ENCODE results near the gene DNTT. TPM values are rescaled to one million over a fixed set of nuclear protein-coding genes. Genes with fewer than 3 reads are reported as not detected.
A peak's percentile ranks its signal among the peaks of the same experiment; 100 is the strongest.

The DNTT gene
- total and polyA plus RNA-seq, 2 of the 13 experiments (the other 11 are each of a cell fraction or from before 2014, with no cell fraction given), result not detected

DNA sequence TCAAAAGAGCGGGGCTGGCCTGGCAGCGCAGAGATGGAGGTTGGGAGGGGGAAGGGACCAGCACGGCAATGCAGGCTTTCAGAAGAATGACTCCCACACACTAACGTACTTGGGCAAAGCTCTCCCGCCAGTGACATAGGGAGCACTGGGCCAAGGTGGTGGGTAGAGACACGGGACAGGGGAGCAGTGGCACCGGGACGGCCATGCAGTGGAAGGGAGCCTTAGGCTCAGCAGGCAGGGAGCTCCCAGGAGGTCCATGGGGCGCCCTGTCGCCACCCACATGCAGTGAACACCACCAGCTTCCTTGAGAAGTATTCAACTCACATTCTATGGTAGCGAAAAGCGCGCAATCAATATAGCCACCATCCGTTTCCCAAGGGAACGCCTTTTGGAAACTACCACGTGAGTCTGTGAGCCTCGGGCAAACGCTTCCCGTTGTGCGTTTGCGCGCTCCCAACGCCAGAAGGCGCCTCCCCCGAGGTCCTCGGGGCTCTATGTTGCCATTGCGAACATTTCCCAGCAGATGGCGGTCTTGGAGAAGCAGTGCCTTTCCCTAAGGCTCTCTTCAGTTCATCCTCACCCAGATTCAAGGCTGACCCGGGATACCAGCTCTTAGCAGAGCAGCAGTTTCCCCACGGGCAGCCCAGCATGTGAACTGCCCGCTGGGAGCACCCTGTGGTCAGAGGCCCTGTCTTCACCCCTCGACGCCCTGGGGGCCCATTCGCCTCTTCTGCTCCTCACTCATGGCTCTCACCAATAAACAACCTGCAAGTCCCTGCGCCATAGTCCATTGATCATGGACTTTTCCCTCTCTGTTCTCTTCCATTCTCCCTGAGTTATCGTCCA lies 71.0 kb downstream of the DNTT start (continued):
- TF ChIP-seq, protein P1, sequence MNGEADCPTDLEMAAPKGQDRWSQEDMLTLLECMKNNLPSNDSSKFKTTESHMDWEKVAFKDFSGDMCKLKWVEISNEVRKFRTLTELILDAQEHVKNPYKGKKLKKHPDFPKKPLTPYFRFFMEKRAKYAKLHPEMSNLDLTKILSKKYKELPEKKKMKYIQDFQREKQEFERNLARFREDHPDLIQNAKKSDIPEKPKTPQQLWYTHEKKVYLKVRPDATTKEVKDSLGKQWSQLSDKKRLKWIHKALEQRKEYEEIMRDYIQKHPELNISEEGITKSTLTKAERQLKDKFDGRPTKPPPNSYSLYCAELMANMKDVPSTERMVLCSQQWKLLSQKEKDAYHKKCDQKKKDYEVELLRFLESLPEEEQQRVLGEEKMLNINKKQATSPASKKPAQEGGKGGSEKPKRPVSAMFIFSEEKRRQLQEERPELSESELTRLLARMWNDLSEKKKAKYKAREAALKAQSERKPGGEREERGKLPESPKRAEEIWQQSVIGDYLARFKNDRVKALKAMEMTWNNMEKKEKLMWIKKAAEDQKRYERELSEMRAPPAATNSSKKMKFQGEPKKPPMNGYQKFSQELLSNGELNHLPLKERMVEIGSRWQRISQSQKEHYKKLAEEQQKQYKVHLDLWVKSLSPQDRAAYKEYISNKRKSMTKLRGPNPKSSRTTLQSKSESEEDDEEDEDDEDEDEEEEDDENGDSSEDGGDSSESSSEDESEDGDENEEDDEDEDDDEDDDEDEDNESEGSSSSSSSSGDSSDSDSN (CRISPR knock-in tag; IDR thresholded peaks at IDR 0.05), result no peak
- TF ChIP-seq, protein P2, sequence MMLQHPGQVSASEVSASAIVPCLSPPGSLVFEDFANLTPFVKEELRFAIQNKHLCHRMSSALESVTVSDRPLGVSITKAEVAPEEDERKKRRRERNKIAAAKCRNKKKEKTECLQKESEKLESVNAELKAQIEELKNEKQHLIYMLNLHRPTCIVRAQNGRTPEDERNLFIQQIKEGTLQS (CRISPR knock-in tag; IDR thresholded peaks at IDR 0.05), result no peak
- TF ChIP-seq, protein P3, sequence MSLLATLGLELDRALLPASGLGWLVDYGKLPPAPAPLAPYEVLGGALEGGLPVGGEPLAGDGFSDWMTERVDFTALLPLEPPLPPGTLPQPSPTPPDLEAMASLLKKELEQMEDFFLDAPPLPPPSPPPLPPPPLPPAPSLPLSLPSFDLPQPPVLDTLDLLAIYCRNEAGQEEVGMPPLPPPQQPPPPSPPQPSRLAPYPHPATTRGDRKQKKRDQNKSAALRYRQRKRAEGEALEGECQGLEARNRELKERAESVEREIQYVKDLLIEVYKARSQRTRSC (CRISPR knock-in tag; IDR thresholded peaks at IDR 0.05; ENCODE audit: low read depth), result no peak
- no peak for TF ChIP-seq PLRG1 (conservative IDR thresholded peaks at IDR 0.05)
- TF ChIP-seq JUNB (CRISPR knock-in tag; IDR thresholded peaks at IDR 0.05; ENCODE audit: borderline replicate concordance), result no peak
- TF ChIP-seq SCMH1 (CRISPR knock-in tag; IDR thresholded peaks at IDR 0.05; ENCODE audit: borderline replicate concordance), result no peak
- TF ChIP-seq TCF7L2 (IDR thresholded peaks at IDR 0.05; ENCODE audit: low read depth, low read length), result no peak
- no peak; the same call in 1 of the 2 replicates for TF ChIP-seq ZNF644 (CRISPR knock-in tag; IDR thresholded peaks at IDR 0.05; ENCODE audit: low read depth)
- no peak for TF ChIP-seq REXO4 (CRISPR knock-in tag; IDR thresholded peaks at IDR 0.05; ENCODE audit: borderline replicate concordance)
- TF ChIP-seq, protein P4, sequence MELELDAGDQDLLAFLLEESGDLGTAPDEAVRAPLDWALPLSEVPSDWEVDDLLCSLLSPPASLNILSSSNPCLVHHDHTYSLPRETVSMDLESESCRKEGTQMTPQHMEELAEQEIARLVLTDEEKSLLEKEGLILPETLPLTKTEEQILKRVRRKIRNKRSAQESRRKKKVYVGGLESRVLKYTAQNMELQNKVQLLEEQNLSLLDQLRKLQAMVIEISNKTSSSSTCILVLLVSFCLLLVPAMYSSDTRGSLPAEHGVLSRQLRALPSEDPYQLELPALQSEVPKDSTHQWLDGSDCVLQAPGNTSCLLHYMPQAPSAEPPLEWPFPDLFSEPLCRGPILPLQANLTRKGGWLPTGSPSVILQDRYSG (CRISPR knock-in tag; IDR thresholded peaks at IDR 0.05), result no peak
- TF ChIP-seq ELF3 (CRISPR knock-in tag; IDR thresholded peaks at IDR 0.05), result peak; percentile 71
- no peak for TF ChIP-seq ZC3H4 (CRISPR knock-in tag; IDR thresholded peaks at IDR 0.05; ENCODE audit: borderline replicate concordance)
- TF ChIP-seq MAFF (IDR thresholded peaks at IDR 0.05; ENCODE audit: low read depth, low read length), result no peak
- no peak for TF ChIP-seq ZSCAN12 (CRISPR knock-in tag; IDR thresholded peaks at IDR 0.05)
- TF ChIP-seq, protein P5, sequence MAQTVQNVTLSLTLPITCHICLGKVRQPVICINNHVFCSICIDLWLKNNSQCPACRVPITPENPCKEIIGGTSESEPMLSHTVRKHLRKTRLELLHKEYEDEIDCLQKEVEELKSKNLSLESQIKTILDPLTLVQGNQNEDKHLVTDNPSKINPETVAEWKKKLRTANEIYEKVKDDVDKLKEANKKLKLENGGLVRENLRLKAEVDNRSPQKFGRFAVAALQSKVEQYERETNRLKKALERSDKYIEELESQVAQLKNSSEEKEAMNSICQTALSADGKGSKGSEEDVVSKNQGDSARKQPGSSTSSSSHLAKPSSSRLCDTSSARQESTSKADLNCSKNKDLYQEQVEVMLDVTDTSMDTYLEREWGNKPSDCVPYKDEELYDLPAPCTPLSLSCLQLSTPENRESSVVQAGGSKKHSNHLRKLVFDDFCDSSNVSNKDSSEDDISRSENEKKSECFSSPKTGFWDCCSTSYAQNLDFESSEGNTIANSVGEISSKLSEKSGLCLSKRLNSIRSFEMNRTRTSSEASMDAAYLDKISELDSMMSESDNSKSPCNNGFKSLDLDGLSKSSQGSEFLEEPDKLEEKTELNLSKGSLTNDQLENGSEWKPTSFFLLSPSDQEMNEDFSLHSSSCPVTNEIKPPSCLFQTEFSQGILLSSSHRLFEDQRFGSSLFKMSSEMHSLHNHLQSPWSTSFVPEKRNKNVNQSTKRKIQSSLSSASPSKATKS (CRISPR knock-in tag; IDR thresholded peaks at IDR 0.05), result no peak
- no peak for TF ChIP-seq FOXM1 (CRISPR knock-in tag; IDR thresholded peaks at IDR 0.05)
- no peak for TF ChIP-seq ELF1 (CRISPR knock-in tag; IDR thresholded peaks at IDR 0.05)
- no peak for TF ChIP-seq ZNF251 (CRISPR knock-in tag; IDR thresholded peaks at IDR 0.05)
- no peak for TF ChIP-seq TOPORS (CRISPR knock-in tag; IDR thresholded peaks at IDR 0.05)
- no peak for TF ChIP-seq ZNF572 (CRISPR knock-in tag; IDR thresholded peaks at IDR 0.05)
- TF ChIP-seq, protein P6, sequence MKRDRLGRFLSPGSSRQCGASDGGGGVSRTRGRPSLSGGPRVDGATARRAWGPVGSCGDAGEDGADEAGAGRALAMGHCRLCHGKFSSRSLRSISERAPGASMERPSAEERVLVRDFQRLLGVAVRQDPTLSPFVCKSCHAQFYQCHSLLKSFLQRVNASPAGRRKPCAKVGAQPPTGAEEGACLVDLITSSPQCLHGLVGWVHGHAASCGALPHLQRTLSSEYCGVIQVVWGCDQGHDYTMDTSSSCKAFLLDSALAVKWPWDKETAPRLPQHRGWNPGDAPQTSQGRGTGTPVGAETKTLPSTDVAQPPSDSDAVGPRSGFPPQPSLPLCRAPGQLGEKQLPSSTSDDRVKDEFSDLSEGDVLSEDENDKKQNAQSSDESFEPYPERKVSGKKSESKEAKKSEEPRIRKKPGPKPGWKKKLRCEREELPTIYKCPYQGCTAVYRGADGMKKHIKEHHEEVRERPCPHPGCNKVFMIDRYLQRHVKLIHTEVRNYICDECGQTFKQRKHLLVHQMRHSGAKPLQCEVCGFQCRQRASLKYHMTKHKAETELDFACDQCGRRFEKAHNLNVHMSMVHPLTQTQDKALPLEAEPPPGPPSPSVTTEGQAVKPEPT (CRISPR knock-in tag; IDR thresholded peaks at IDR 0.05; ENCODE audit: low read depth), result no peak
- TF ChIP-seq NFE2L2 (IDR thresholded peaks at IDR 0.05; ENCODE audit: low read length), result no peak
- TF ChIP-seq POLR2AphosphoS5 (IDR thresholded peaks at IDR 0.05; ENCODE audit: low read depth, low read length), result no peak
